T-helper 2 cell treated with Interferon-gamma antibody and Interleukin-4, amounts not matched to agents 100 ng/mL and 5 ng/mL, for 36 hours (primary cell): ENCODE results near the gene SRGAP2C. TPM values are rescaled to one million over a fixed set of nuclear protein-coding genes. Genes with fewer than 3 reads are reported as not detected.
"Not testable (repeated sequence)": the region's sequence is repeated elsewhere in the genome, so short reads cannot be mapped to it uniquely, and the experiment has no call there.

Experiments used
- intact Hi-C: fragments of 100-400 bp; cut with micrococcal nuclease; formaldehyde crosslinking; loops from one replicate; pipeline ENCODE4 v1.15.1; 2023
- total RNA-seq: library from RNA; stranded (reverse); gene quantifications from 2 replicates; pipeline ENCODE4 v1.2.3, GENCODE V29; 2022

SRGAP2C gene
- total RNA-seq, 1 donor from 2014 or later = 34.8 TPM

DNA sequence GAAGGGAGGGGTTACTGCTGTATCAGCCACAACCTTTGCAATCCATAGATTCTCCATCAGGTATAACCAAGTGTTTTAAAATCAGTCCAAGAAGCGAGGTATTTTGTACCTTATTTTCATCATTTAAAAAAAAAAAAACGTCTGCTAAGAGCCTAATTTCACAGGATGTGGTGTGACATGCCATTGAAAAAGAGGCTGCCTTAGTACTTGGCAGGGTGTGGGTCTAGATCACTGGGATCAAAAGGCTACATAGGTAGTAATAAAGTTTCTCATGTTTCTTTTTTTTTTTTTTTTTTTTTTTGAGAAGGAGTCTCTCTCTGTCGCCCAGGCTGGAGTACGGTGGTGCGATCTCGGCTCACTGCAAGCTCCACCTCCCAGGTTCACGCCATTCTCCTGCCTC lies 192.2 kb downstream of the SRGAP2C start:
- intact Hi-C loops = not testable (repeated sequence)

DNA sequence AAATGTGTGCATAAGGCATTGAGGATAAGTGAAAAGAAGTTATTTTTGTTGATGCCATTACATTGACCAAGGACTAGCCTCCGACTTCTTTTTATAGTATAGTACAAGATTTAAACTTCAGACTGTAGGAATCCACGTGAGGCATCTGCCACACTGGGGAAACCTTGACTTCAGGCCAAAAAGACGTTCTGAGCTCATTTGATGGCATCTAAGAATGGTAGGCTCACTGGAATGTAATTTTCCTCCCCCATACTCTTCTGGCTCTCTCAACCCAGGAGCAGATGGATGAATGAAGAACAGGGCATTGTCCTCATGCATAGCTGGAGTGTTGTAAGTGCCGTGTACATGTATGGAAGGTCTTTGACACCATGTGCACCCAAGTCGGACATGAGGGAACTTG lies 194.0 kb downstream of the SRGAP2C start:
- intact Hi-C loops = not testable (repeated sequence)

DNA sequence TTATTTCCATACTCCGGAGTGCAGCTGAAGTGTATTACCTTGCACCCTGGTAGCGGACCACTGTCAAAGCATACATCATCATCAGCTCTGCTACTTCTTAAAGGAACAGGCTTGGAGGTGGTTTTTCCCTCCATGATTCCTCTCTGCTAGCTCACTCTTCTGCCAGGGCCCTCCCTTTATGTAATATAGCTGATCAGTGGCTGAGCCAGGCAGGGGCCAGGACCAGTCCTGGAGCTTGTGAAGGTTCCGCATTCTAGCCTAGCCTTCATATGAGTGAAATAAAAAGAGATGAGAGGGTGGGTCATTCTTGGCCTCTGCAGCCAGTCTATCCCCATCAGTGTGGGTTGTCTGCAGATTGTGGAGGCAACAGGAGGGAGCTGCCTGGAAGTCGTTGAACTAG lies 200.0 kb downstream of the SRGAP2C start:
- intact Hi-C loops = not testable (repeated sequence)

GRCh38 chr1:121385162-121385561 lies 200.4 kb downstream of the SRGAP2C start:
- intact Hi-C loops = not testable (repeated sequence)

DNA sequence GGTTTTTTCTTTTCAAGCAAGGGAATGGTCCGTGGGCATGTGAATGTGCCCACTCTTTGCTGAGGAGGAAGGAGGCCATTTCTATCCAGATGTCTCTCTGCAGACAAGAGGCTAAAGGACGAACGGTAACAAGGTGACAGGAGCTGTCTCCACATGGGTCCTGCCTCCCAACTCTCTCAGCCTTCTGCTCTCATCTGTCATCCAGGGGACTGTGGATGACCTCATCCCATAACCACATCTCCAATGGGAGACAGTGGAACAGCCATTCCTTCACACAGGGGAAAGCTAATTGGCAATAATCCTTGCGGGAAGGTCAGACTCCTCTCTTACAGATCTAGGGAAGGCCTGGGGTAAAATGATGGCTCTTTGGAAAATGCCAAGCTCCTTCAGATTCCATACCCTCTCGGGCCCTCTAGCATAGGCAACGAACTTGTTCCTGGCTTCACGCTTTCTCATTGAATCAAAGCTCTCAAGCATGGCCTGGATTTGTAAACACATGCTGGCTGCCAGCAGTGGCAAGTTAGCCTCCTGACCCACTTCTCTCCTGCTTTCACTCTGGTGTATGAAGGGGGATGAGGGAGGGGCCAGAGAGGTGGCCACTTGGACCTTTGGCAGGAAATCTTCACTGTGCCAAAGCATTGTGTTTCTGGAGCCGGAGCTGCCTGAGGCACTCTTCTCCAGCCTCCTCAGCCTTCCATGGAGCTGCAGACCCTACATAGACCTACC lies 201.0 kb downstream of the SRGAP2C start:
- intact Hi-C loops = not testable (repeated sequence)

DNA sequence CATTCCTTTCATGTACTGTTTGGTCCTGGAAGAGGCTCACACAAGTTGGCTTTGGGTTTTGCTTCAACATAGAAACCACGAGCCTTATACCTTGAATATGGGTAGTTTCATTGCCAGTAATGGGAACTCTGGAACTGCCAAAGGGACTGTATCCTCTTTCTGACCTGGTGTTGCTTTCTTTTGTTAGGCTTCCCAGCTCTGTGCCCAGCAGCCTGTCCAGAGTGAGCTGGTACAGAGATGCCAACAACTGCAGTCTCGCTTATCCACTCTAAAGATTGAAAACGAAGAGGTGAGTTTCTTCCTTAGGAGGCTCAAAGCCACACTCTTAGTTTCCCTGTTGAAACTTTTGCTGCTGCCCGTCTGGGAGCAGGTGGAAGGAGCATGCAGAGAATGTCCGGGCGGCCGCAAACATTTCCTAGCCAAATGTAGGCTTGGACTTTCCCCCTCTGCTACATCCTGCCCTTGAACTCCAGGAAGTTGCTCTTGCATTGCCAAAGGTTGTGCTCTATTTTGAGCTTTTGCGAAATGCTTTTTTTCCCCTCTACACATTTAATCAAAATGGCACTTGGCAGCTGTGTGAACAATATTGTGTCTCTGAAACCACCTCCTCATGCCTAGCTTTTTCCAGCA lies 201.7 kb downstream of the SRGAP2C start:
- intact Hi-C loops = not testable (repeated sequence)

GRCh38 chr1:121389895-121390560 lies 205.3 kb downstream of the SRGAP2C start:
- intact Hi-C loops = not testable (repeated sequence)

- intact Hi-C loops = not testable (repeated sequence)
These were observed 207.4 kb downstream of the SRGAP2C start for GRCh38 chr1:121392130-121392529.

- intact Hi-C loops = not testable (repeated sequence)
These were observed 211.0 kb downstream of the SRGAP2C start for GRCh38 chr1:121395718-121396201.

GRCh38 chr1:121396335-121397081 lies 211.7 kb downstream of the SRGAP2C start:
- intact Hi-C loops = not testable (repeated sequence)

DNA sequence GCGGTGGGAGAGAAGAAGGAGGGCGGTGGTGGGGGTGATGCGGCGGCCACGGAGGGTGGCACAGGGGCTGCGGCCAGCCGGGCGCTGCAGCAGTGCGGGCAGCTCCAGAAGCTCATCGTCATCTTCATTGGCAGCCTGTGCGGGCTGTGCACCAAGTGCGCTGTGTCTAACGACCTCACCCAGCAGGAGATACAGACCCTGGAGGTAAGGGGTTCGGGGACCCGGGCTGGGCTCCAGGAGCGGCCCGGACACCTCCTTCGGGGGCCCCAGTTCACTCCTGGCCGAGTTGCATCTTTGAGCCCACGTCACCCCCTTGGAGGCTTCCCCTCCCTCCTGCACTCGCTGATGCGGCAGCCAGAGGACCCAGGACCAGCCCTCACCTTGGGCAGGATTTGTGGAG lies 212.3 kb downstream of the SRGAP2C start:
- intact Hi-C loops = not testable (repeated sequence)

DNA sequence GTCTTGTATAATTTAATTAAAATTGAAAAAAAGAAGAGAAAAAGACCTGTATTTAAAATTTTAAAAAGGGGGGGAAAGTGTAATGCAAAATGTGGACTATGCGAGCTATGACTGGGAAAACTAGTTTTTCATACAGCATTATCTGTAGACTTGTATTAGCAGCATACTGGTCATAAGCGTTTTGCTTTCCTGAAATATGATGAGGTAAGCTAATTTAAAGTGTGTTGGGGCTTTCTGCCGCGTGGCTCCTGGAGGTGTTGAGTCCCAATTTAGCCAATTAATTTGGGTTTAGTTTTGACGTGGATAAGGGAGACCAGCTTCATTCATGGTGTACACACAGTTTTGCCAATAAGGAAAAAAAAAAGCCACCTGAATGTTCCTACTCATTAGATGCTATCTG lies 214.4 kb downstream of the SRGAP2C start:
- intact Hi-C loops = not testable (repeated sequence)

GRCh38 chr1:121400108-121400507 lies 215.3 kb downstream of the SRGAP2C start:
- intact Hi-C loops = loop anchor here (10.0 kb wide), 1 partner anchor 55 kb away; no protein-coding TSS in a partner anchor

- intact Hi-C loops = loop anchor here (10.0 kb wide), 1 partner anchor 54 kb away; no protein-coding TSS in a partner anchor
These were observed 216.0 kb downstream of the SRGAP2C start for GRCh38 chr1:121400541-121401310.

DNA sequence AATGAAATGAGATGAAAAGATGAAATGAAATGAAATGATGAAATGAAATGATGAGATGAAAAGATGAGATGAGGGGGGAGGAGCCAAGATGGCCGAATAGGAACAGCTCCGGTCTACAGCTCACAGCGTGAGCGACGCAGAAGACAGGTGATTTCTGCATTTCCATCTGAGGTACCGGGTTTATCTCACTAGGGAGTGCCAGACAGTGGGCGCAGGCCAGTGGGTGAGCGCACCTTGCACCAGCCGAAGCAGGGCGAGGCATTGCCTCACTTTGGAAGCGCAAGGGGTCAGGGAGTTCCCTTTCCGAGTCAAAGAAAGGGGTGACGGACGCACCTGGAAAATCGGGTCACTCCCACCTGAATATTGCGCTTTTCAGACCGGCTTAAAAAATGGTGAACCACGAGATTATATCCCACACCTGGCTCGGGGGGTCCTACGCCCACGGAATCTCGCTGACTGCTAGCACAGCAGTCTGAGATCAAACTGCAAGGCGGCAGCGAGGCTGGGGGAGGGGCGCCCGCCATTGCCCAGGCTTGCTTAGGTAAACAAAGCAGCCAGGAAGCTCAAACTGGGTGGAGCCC lies 216.7 kb downstream of the SRGAP2C start:
- intact Hi-C loops = loop anchor here (10.0 kb wide), 1 partner anchor 53 kb away; no protein-coding TSS in a partner anchor

DNA sequence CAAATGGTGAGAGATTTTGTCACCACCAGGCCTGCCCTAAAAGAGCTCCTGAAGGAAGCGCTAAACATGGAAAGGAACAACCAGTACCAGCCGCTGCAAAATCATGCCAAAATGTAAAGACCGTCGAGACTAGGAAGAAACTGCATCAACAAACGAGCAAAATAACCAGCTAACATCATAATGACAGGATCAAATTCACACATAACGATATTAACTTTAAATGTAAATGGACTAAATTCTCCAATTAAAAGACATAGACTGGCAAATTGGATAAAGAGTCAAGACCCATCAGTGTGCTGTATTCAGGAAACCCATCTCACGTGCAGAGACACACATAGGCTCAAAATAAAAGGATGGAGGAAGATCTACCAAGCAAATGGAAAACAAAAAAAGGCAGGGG lies 218.5 kb downstream of the SRGAP2C start:
- intact Hi-C loops = loop anchor here (10.0 kb wide), 1 partner anchor 52 kb away; no protein-coding TSS in a partner anchor

DNA sequence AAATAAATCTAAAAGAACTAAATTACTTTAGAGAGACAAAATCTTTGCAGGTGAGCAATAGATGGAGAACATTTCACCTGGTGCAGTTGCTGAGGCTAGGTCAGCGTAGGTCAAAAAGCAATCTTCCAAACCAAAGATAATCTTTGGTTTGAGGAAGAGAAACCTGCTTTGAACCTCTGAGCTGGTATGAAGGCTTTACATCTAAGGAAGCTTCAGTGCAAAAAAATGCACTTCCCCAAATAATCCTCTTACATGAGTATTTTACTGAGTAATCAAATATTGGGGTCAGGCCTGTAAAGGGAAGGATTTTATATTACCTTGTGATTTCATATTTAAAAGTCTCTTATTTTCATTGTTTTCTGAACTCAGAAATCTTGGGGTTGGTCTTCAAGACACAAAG lies 223.6 kb downstream of the SRGAP2C start:
- intact Hi-C loops = loop anchor here (10.0 kb wide), 1 partner anchor 46 kb away; no protein-coding TSS in a partner anchor

GRCh38 chr1:121413821-121414220 lies 229.0 kb downstream of the SRGAP2C start:
- intact Hi-C loops = no loop called here

DNA sequence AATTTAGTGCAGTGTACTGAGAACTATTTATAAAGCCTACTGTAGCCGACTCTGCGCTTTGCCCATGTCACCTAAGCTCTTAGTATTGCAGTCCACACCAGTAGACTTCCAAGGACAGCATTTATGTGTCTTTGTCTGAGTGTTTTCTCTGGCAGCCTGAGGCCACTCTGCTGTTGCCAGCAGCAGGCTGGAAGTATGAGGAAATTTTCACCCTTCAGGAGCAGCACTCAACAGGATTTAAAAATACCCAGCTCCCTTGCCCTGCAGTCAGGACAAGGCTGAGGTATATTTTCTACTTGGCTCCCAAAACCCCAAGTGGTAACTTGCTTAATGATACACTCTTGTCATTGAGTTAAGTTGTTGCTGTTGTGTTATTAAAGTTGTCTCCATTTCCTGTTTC lies 230.1 kb downstream of the SRGAP2C start:
- intact Hi-C loops = no loop called here

GRCh38 chr1:121417325-121417923 lies 232.6 kb downstream of the SRGAP2C start:
- intact Hi-C loops = no loop called here
